Stomach (tissue), 4 donors: ENCODE data around the gene ATP7B.

Experiments used
- CTCF ChIP-seq, 7 experiments: fragments of 450-650 bp in 4 of 7; fragments of 200-600 bp in 3 of 7; sonication (generic) in 3 of 7; IDR thresholded peaks; one replicate each; pipeline ENCODE4 v1.5.1; 2016 to 2019; ENCODE audit warnings: antibody characterized with exemption in 7 of 7, control low read depth in 2 of 7, mild to moderate bottlenecking in 1 of 7
- POLR2A ChIP-seq, 4 donors: fragments of 450-650 bp; IDR thresholded peaks; one replicate each; pipeline ENCODE4 v1.6.1; 2016; ENCODE audit warnings: antibody characterized with exemption in 4 of 4, control low read depth in 2 of 4, mild to moderate bottlenecking in 1 of 4, moderate library complexity in 1 of 4

- TF ChIP-seq CTCF (IDR thresholded peaks at IDR 0.05) (no peak), POLR2A (IDR thresholded peaks at IDR 0.05) (no peak)
These were observed 98.6 kb downstream of the ATP7B start for GRCh38 chr13:51912511-51913225.
